ENCODE measurements around the gene TM7SF2.

The TM7SF2 gene

GRCh38 chr11:65067446-65067845 lies 44.2 kb upstream of the TM7SF2 start:
- H3K4me2 ChIP-seq (ENCODE audit: low read depth, low read length): no peak overlapping the region
- H2AFZ ChIP-seq (ENCODE audit: low read length): no peak overlapping the region
- no peaks in the 10 kb centered on the region for H3F3A ChIP-seq (ENCODE audit: insufficient read depth, low read length)

GRCh38 chr11:65069217-65069616 lies 42.5 kb upstream of the TM7SF2 start:
- H3K27ac ChIP-seq (ENCODE audit: low read length): no peak overlapping the region
- no peaks in the 10 kb centered on the region for H3K27me3 ChIP-seq (replicated peaks; ENCODE audit: insufficient read depth, low read length)
- H3K9me2 ChIP-seq (replicated peaks; ENCODE audit: insufficient read depth, low read length): no peaks in the 10 kb centered on the region
- TF ChIP-seq, protein P1, sequence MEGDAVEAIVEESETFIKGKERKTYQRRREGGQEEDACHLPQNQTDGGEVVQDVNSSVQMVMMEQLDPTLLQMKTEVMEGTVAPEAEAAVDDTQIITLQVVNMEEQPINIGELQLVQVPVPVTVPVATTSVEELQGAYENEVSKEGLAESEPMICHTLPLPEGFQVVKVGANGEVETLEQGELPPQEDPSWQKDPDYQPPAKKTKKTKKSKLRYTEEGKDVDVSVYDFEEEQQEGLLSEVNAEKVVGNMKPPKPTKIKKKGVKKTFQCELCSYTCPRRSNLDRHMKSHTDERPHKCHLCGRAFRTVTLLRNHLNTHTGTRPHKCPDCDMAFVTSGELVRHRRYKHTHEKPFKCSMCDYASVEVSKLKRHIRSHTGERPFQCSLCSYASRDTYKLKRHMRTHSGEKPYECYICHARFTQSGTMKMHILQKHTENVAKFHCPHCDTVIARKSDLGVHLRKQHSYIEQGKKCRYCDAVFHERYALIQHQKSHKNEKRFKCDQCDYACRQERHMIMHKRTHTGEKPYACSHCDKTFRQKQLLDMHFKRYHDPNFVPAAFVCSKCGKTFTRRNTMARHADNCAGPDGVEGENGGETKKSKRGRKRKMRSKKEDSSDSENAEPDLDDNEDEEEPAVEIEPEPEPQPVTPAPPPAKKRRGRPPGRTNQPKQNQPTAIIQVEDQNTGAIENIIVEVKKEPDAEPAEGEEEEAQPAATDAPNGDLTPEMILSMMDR (IDR thresholded peaks at IDR 0.05; ENCODE audit: low read length): no peak
- TF ChIP-seq EZH2phosphoT487 (IDR thresholded peaks at IDR 0.05; ENCODE audit: low read length) (no peak), EZH2 (optimal IDR thresholded peaks at IDR 0.05; ENCODE audit: low read depth, low read length) (no peak)
- H3K4me1 ChIP-seq (ENCODE audit: low read length): peaks cover 12% of the 10 kb centered on the region
- no peaks in the 10 kb centered on the region for H3K36me3 ChIP-seq (replicated peaks; ENCODE audit: insufficient read depth, low read length)
- H3K4me3 ChIP-seq (ENCODE audit: low read length): no peak overlapping the region
- no peaks in the 10 kb centered on the region for H3F3A ChIP-seq (ENCODE audit: insufficient read depth, low read length)
- H3K4me2 ChIP-seq (ENCODE audit: low read depth, low read length): no peak overlapping the region
- DNase-seq: no peak
- no peaks in the 10 kb centered on the region for H3K9me3 ChIP-seq (replicated peaks; ENCODE audit: insufficient read depth, low read length)
- H3K79me2 ChIP-seq (ENCODE audit: low read length): no peaks in the 10 kb centered on the region
- H2AFZ ChIP-seq (ENCODE audit: low read length): no peak overlapping the region
- no peaks in the 10 kb centered on the region for H4K20me1 ChIP-seq (ENCODE audit: insufficient read depth, low read length)
- no peak overlapping the region for H3K9ac ChIP-seq (ENCODE audit: low read length)

More at GRCh38 chr11:65067446-65067845, 44.2 kb upstream of the TM7SF2 start:
- H3K9me2 ChIP-seq (replicated peaks; ENCODE audit: insufficient read depth, low read length): no peaks in the 10 kb centered on the region
- H3K27ac ChIP-seq (ENCODE audit: low read length): no peak overlapping the region
- no peak overlapping the region for H3K9ac ChIP-seq (ENCODE audit: low read length)
- no peaks in the 10 kb centered on the region for H3K27me3 ChIP-seq (replicated peaks; ENCODE audit: insufficient read depth, low read length)
- no peaks in the 10 kb centered on the region for H3K79me2 ChIP-seq (ENCODE audit: low read length)
- H3K9me3 ChIP-seq (replicated peaks; ENCODE audit: insufficient read depth, low read length): no peaks in the 10 kb centered on the region
- DNase-seq: no peak
- H3K4me1 ChIP-seq (ENCODE audit: low read length): peaks cover 9% of the 10 kb centered on the region
- TF ChIP-seq EZH2 (optimal IDR thresholded peaks at IDR 0.05; ENCODE audit: low read depth, low read length): no peak
- TF ChIP-seq, protein P1 (IDR thresholded peaks at IDR 0.05; ENCODE audit: low read length): no peak
- TF ChIP-seq EZH2phosphoT487 (IDR thresholded peaks at IDR 0.05; ENCODE audit: low read length): no peak
- no peaks in the 10 kb centered on the region for H3K36me3 ChIP-seq (replicated peaks; ENCODE audit: insufficient read depth, low read length)
- no peak overlapping the region for H3K4me3 ChIP-seq (ENCODE audit: low read length)
- no peaks in the 10 kb centered on the region for H4K20me1 ChIP-seq (ENCODE audit: insufficient read depth, low read length)

- TF ChIP-seq EZH2phosphoT487 (IDR thresholded peaks at IDR 0.05; ENCODE audit: low read length): no peak
- TF ChIP-seq, protein P1 (IDR thresholded peaks at IDR 0.05; ENCODE audit: low read length): 0 out of 2 replicates have a peak, but pooled peaks have one; percentile 3
- no peak for TF ChIP-seq EZH2 (optimal IDR thresholded peaks at IDR 0.05; ENCODE audit: low read depth, low read length)
- H4K20me1 ChIP-seq (ENCODE audit: insufficient read depth, low read length): no peaks in the 10 kb centered on the region
- no peaks in the 10 kb centered on the region for H3K9me3 ChIP-seq (replicated peaks; ENCODE audit: insufficient read depth, low read length)
- H3F3A ChIP-seq (ENCODE audit: insufficient read depth, low read length): no peaks in the 10 kb centered on the region
- H3K9me2 ChIP-seq (replicated peaks; ENCODE audit: insufficient read depth, low read length): no peaks in the 10 kb centered on the region
- H2AFZ ChIP-seq (ENCODE audit: low read length): peak overlapping the region; percentile 3; the same call in 1 of the 2 replicates
- DNase-seq: no peak
- peak overlapping the region; percentile 8; the same call in 1 of the 2 replicates for H3K27ac ChIP-seq (ENCODE audit: low read length)
- H3K36me3 ChIP-seq (replicated peaks; ENCODE audit: insufficient read depth, low read length): no peaks in the 10 kb centered on the region
- peaks cover 4% of the 10 kb centered on the region for H3K79me2 ChIP-seq (ENCODE audit: low read length)
- H3K4me1 ChIP-seq (ENCODE audit: low read length): peaks cover 12% of the 10 kb centered on the region
- no peaks in the 10 kb centered on the region for H3K27me3 ChIP-seq (replicated peaks; ENCODE audit: insufficient read depth, low read length)
- H3K9ac ChIP-seq (ENCODE audit: low read length): no peak overlapping the region
- H3K4me2 ChIP-seq (ENCODE audit: low read depth, low read length): no peak overlapping the region
- no peak overlapping the region for H3K4me3 ChIP-seq (ENCODE audit: low read length)
Measured at GRCh38 chr11:65071907-65072630, 39.6 kb upstream of the TM7SF2 start.

Data from MM.1S (cell line).